ENCODE results near the gene TTC27.

GRCh38 chr2:32627441-32627813 lies 423 bp upstream of the TTC27 start:
- TF ChIP-seq EZH2phosphoT487 (IDR thresholded peaks at IDR 0.05; ENCODE audit: insufficient read depth, low read depth) (no peak), EZH2 (IDR thresholded peaks at IDR 0.05; ENCODE audit: insufficient read depth, poor library complexity, severe bottlenecking) (no peak)
